HCT116 (cell line): ENCODE measurements around the gene RNPS1.

ENCODE experiments used
- ATF3 ChIP-seq: IDR thresholded peaks from 2 replicates; pipeline ENCODE4 v1.6.1; 2012
- CEBPB ChIP-seq: IDR thresholded peaks from 2 replicates; pipeline ENCODE4 v1.6.1; 2012; ENCODE audit warnings: low read depth
- CTCF ChIP-seq, 3 experiments: fragments of 200-600 bp in 1 of 3; sonication (generic) in 1 of 3; IDR thresholded peaks in 2 of 3; conservative IDR thresholded peaks in 1 of 3; 2 replicates each; pipeline ENCODE4 v1.5.1; 2012 to 2017; ENCODE audit warnings: low read depth in 2 of 3, low read length in 2 of 3, antibody characterized with exemption in 1 of 3, borderline replicate concordance in 1 of 3, control low read depth in 1 of 3, mild to moderate bottlenecking in 1 of 3, mixed read lengths in 1 of 3, mixed run types in 1 of 3, moderate library complexity in 1 of 3; ENCODE audit not compliant: insufficient read depth in 1 of 3
- POLR2A ChIP-seq: IDR thresholded peaks from 2 replicates; pipeline ENCODE4 v1.7.0; 2011; ENCODE audit warnings: borderline replicate concordance; ENCODE audit not compliant: insufficient read depth, insufficient read length; ENCODE audit errors: extremely low read depth
- RAD21 ChIP-seq: IDR thresholded peaks from 2 replicates; pipeline ENCODE4 v1.6.1; 2012; ENCODE audit warnings: low read depth, mild to moderate bottlenecking
- ZNF274 ChIP-seq: fragments of 200-500 bp; sonication (Bioruptor generic); IDR thresholded peaks from 2 replicates; pipeline ENCODE4 v1.6.1; 2014; ENCODE audit warnings: mild to moderate bottlenecking, low read depth, low read length, inconsistent platforms

GRCh38 chr16:2210386-2211365 lies 57.2 kb downstream of the RNPS1 start, which contains the start of gene BRICD5:
- TF ChIP-seq POLR2A = no peak
- no peak for TF ChIP-seq CTCF (IDR thresholded peaks at IDR 0.05 in 2 of 3, conservative IDR thresholded peaks at IDR 0.05 in 1 of 3; ENCODE audit: borderline replicate concordance in 1 of 3, insufficient read depth in 1 of 3, low read depth in 2 of 3, low read length in 2 of 3)
- no peak for TF ChIP-seq CEBPB
- no peak for TF ChIP-seq ATF3
- TF ChIP-seq RAD21 = no peak
- TF ChIP-seq ZNF274 = no peak
